ENCODE measurements around the gene POC1B. TPM values are rescaled to one million over a fixed set of nuclear protein-coding genes. Genes with fewer than 3 reads are reported as not detected.

The POC1B gene
- polyA plus RNA-seq, 1 donor from 2014 or later = 10.0 TPM

DNA sequence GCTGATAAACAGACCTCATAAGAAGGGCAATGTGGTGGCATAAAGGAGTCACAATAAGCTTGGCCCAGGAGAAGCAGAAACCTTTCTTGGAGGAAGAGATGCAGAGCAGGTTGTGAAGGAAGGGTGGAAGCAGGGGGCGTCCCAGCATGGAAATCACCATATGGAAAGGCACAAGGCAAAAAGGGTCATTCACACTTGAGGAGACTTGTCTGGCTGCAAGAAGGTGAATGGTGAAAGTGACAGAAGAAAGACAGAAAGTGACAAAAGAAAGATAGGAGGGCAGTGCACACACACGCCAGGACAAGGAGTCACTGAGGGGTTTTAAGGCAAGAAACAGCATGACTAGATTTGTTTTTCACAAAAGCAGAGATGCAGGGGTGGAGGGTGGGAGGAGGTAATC lies 39.6 kb downstream of the POC1B start:
- H3K27me3 ChIP-seq (ENCODE audit: insufficient read depth, low read depth, low read length) = no peaks in the 10 kb centered on the region
- no peaks in the 10 kb centered on the region for H4K20me1 ChIP-seq (ENCODE audit: insufficient read depth)
- H3K79me2 ChIP-seq (replicated peaks; ENCODE audit: insufficient read depth, low read length) = no peaks in the 10 kb centered on the region
- no peaks in the 10 kb centered on the region for H3K9me2 ChIP-seq (ENCODE audit: insufficient read depth, low read length)
- no peak overlapping the region for H3K4me3 ChIP-seq (ENCODE audit: low read length)
- no peak overlapping the region for H3K27ac ChIP-seq (ENCODE audit: low read length)
- no peak overlapping the region for H3K9ac ChIP-seq (ENCODE audit: low read length)
- no peak overlapping the region for H3K4me2 ChIP-seq (ENCODE audit: low read length)
- TF ChIP-seq, protein P1, sequence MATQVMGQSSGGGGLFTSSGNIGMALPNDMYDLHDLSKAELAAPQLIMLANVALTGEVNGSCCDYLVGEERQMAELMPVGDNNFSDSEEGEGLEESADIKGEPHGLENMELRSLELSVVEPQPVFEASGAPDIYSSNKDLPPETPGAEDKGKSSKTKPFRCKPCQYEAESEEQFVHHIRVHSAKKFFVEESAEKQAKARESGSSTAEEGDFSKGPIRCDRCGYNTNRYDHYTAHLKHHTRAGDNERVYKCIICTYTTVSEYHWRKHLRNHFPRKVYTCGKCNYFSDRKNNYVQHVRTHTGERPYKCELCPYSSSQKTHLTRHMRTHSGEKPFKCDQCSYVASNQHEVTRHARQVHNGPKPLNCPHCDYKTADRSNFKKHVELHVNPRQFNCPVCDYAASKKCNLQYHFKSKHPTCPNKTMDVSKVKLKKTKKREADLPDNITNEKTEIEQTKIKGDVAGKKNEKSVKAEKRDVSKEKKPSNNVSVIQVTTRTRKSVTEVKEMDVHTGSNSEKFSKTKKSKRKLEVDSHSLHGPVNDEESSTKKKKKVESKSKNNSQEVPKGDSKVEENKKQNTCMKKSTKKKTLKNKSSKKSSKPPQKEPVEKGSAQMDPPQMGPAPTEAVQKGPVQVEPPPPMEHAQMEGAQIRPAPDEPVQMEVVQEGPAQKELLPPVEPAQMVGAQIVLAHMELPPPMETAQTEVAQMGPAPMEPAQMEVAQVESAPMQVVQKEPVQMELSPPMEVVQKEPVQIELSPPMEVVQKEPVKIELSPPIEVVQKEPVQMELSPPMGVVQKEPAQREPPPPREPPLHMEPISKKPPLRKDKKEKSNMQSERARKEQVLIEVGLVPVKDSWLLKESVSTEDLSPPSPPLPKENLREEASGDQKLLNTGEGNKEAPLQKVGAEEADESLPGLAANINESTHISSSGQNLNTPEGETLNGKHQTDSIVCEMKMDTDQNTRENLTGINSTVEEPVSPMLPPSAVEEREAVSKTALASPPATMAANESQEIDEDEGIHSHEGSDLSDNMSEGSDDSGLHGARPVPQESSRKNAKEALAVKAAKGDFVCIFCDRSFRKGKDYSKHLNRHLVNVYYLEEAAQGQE (IDR thresholded peaks at IDR 0.05; ENCODE audit: borderline replicate concordance) = no peak
- TF ChIP-seq MXI1 (conservative IDR thresholded peaks at IDR 0.05; ENCODE audit: poor library complexity, severe bottlenecking) = no peak
- no peak for TF ChIP-seq SMC3 (conservative IDR thresholded peaks at IDR 0.05; ENCODE audit: poor library complexity)
- no peak for TF ChIP-seq EP300 (conservative IDR thresholded peaks at IDR 0.05; ENCODE audit: poor library complexity, severe bottlenecking)
- TF ChIP-seq, protein P2, sequence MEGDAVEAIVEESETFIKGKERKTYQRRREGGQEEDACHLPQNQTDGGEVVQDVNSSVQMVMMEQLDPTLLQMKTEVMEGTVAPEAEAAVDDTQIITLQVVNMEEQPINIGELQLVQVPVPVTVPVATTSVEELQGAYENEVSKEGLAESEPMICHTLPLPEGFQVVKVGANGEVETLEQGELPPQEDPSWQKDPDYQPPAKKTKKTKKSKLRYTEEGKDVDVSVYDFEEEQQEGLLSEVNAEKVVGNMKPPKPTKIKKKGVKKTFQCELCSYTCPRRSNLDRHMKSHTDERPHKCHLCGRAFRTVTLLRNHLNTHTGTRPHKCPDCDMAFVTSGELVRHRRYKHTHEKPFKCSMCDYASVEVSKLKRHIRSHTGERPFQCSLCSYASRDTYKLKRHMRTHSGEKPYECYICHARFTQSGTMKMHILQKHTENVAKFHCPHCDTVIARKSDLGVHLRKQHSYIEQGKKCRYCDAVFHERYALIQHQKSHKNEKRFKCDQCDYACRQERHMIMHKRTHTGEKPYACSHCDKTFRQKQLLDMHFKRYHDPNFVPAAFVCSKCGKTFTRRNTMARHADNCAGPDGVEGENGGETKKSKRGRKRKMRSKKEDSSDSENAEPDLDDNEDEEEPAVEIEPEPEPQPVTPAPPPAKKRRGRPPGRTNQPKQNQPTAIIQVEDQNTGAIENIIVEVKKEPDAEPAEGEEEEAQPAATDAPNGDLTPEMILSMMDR (IDR thresholded peaks at IDR 0.05; ENCODE audit: poor library complexity, severe bottlenecking) = no peak
- TF ChIP-seq POLR2AphosphoS5 (IDR thresholded peaks at IDR 0.05) = no peak
- no peak for TF ChIP-seq TAF1 (IDR thresholded peaks at IDR 0.05; ENCODE audit: low read depth)
- no peak for TF ChIP-seq EZH2 (IDR thresholded peaks at IDR 0.05; ENCODE audit: borderline replicate concordance, insufficient read depth, low read length, poor library complexity, severe bottlenecking)
- no peak for TF ChIP-seq RAD21 (conservative IDR thresholded peaks at IDR 0.05)
- H3F3A ChIP-seq (ENCODE audit: insufficient read depth, low read length, poor library complexity, severe bottlenecking) = no peaks in the 10 kb centered on the region
- H3K9me3 ChIP-seq (ENCODE audit: low read length) = no peaks in the 10 kb centered on the region
- H3K36me3 ChIP-seq (ENCODE audit: insufficient read depth, low read length) = no peaks in the 10 kb centered on the region
- no peak overlapping the region for H2AFZ ChIP-seq (ENCODE audit: low read depth, low read length)

DNA sequence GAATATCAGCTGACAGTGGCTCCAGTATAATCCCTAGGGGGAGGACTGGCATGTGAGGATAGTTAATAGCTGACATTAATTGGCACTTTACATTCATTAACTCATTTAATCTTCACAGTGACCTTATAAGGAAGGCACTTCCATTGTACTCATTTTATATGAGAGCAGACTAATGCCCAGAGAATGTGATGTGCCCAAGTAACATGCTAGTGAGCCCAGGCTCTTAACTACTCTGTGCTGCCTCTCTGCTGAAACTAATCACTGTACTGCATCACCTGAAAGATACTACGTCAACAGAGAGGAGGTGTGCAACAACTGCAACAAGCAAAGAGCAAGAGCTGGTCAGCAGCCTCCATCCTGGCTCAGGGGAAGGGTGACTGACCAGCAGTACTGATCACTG lies 41.4 kb downstream of the POC1B start:
- H3K9me2 ChIP-seq (ENCODE audit: insufficient read depth, low read length) = no peaks in the 10 kb centered on the region
- H2AFZ ChIP-seq (ENCODE audit: low read depth, low read length) = no peak overlapping the region
- no peak overlapping the region for H3K4me2 ChIP-seq (ENCODE audit: low read length)
- no peaks in the 10 kb centered on the region for H3K79me2 ChIP-seq (replicated peaks; ENCODE audit: insufficient read depth, low read length)
- H3K4me3 ChIP-seq (ENCODE audit: low read length) = no peak overlapping the region
- H3K27ac ChIP-seq (ENCODE audit: low read length) = no peak overlapping the region
- no peaks in the 10 kb centered on the region for H3K9me3 ChIP-seq (ENCODE audit: low read length)
- no peaks in the 10 kb centered on the region for H3K27me3 ChIP-seq (ENCODE audit: insufficient read depth, low read depth, low read length)
- H3K9ac ChIP-seq (ENCODE audit: low read length) = no peak overlapping the region
- H4K20me1 ChIP-seq (ENCODE audit: insufficient read depth) = no peaks in the 10 kb centered on the region
- no peaks in the 10 kb centered on the region for H3K36me3 ChIP-seq (ENCODE audit: insufficient read depth, low read length)
- no peaks in the 10 kb centered on the region for H3F3A ChIP-seq (ENCODE audit: insufficient read depth, low read length, poor library complexity, severe bottlenecking)
- TF ChIP-seq RAD21 (conservative IDR thresholded peaks at IDR 0.05) = no peak
- no peak for TF ChIP-seq EP300 (conservative IDR thresholded peaks at IDR 0.05; ENCODE audit: poor library complexity, severe bottlenecking)
- no peak for TF ChIP-seq EZH2 (IDR thresholded peaks at IDR 0.05; ENCODE audit: borderline replicate concordance, insufficient read depth, low read length, poor library complexity, severe bottlenecking)
- TF ChIP-seq MXI1 (conservative IDR thresholded peaks at IDR 0.05; ENCODE audit: poor library complexity, severe bottlenecking) = no peak
- TF ChIP-seq, protein P1 (IDR thresholded peaks at IDR 0.05; ENCODE audit: borderline replicate concordance) = no peak
- no peak for TF ChIP-seq TAF1 (IDR thresholded peaks at IDR 0.05; ENCODE audit: low read depth)
- TF ChIP-seq POLR2AphosphoS5 (IDR thresholded peaks at IDR 0.05) = no peak

Measured in neural cell (in vitro differentiated cells).